ENCODE measurements around the gene CATSPER2. TPM values are rescaled to one million over a fixed set of nuclear protein-coding genes. Genes with fewer than 3 reads are reported as not detected.
"Not testable (repeated sequence)": the region's sequence is repeated elsewhere in the genome, so short reads cannot be mapped to it uniquely, and the experiment has no call there.

CATSPER2 gene
- total RNA-seq, 1 experiment from 2014 or later: 0.26 TPM

DNA sequence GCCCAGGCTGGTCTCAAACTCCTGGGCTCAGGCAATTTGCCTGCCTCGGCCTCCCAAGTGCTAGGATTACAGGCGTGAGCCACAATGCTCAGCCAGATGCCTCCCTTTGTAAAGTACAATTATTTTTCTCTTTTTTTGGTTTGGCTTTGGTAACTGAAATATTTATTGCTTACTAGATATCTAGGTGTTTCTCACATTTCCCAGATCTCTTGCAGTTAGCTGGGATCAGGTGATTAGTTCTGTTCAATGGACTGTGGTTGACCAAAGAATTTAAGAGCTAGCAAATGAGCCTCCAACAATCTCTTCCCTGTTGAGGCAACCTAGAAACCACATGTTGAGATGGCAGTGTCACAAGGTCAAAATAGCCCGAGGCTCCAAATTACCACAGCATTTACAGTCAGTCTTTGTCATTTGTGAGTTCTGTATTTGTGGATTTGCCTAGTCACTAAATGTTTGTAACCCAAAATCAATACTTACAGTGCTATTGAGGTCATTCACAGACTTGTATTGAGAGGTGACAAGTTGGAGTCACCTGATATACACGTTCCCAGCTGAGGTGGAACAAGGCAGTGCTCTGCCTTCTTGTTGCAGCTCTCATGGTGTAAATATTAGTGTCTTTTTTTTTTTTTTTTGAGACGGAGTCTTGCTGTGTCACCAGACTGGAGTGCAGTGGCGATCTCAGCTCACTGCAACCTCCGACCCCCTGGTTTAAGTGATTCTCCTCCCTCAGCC, 26.4 kb downstream of the CATSPER2 start:
- DNase-seq (ENCODE audit: low read depth in 1 of 2, low spot score in 2 of 2); H3K4me3 ChIP-seq; H3K36me3 ChIP-seq; H3K9me3 ChIP-seq (replicated peaks); H3K27me3 ChIP-seq (replicated peaks); H3K27ac ChIP-seq: not testable (repeated sequence)
- peaks cover 14% of the 10 kb centered on the region for H3K4me1 ChIP-seq (replicated peaks)

- DNase-seq (ENCODE audit: low read depth in 1 of 2, low spot score in 2 of 2); H3K4me1 ChIP-seq (replicated peaks); H3K27ac ChIP-seq; H3K4me3 ChIP-seq; H3K27me3 ChIP-seq (replicated peaks); H3K36me3 ChIP-seq; H3K9me3 ChIP-seq (replicated peaks): not testable (repeated sequence)
Observed at GRCh38 chr15:43618700-43619099, 29.9 kb downstream of the CATSPER2 start, which contains the start of gene STRC. TSS of gene STRC (minus strand) at chr15:43618800. CDS start at chr15:43618722, 78 bp downstream.

- DNase-seq (ENCODE audit: low read depth in 1 of 2, low spot score in 2 of 2); H3K27me3 ChIP-seq (replicated peaks); H3K36me3 ChIP-seq; H3K4me1 ChIP-seq (replicated peaks); H3K4me3 ChIP-seq; H3K9me3 ChIP-seq (replicated peaks); H3K27ac ChIP-seq: not testable (repeated sequence)
Observed at GRCh38 chr15:43617750-43618149, 30.9 kb downstream of the CATSPER2 start.

DNA sequence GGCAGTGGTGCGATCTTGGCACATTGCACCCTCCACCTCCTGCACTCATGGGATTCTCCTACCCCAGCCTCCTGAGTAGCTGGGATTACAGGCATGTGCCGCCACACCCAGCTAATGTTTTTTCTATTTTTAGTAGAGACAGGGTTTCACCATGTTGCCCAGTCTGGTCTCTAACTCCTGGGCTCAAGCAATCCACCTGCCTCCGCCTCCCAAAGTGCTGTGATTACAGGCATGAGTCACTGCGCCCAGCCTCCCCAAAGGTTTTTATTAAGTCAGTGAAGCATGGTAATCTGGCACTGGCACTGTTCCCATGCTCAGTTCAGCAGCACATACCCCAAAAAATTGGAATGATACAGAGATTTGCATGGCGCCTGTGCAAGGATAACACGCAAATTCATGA, 46.4 kb downstream of the CATSPER2 start:
- DNase-seq (ENCODE audit: low read depth in 1 of 2, low spot score in 2 of 2); H3K9me3 ChIP-seq (replicated peaks); H3K27me3 ChIP-seq (replicated peaks); H3K4me3 ChIP-seq; H3K4me1 ChIP-seq (replicated peaks); H3K36me3 ChIP-seq; H3K27ac ChIP-seq: not testable (repeated sequence)

- H3K4me1 ChIP-seq (replicated peaks); H3K9me3 ChIP-seq (replicated peaks); DNase-seq (ENCODE audit: low read depth in 1 of 2, low spot score in 2 of 2); H3K4me3 ChIP-seq; H3K36me3 ChIP-seq; H3K27me3 ChIP-seq (replicated peaks); H3K27ac ChIP-seq: not testable (repeated sequence)
Observed at GRCh38 chr15:43600200-43600599, 48.4 kb downstream of the CATSPER2 start.

- H3K9me3 ChIP-seq (replicated peaks); H3K36me3 ChIP-seq; H3K4me1 ChIP-seq (replicated peaks); DNase-seq (ENCODE audit: low read depth in 1 of 2, low spot score in 2 of 2); H3K27ac ChIP-seq; H3K27me3 ChIP-seq (replicated peaks); H3K4me3 ChIP-seq: not testable (repeated sequence)
Observed at GRCh38 chr15:43599131-43599530, 49.5 kb downstream of the CATSPER2 start.

GRCh38 chr15:43593328-43594190, 55.1 kb downstream of the CATSPER2 start, which contains the start of gene CKMT1B:
TSS of gene CKMT1B (plus strand) at chr15:43594027. CDS start at chr15:43594219, 192 bp downstream.
- not testable (repeated sequence) for DNase-seq (ENCODE audit: low read depth in 1 of 2, low spot score in 2 of 2); H3K27ac ChIP-seq

GRCh38 chr15:43592841-43593240, 55.8 kb downstream of the CATSPER2 start:
- H3K27ac ChIP-seq; H3K36me3 ChIP-seq; DNase-seq (ENCODE audit: low read depth in 1 of 2, low spot score in 2 of 2); H3K4me1 ChIP-seq (replicated peaks); H3K4me3 ChIP-seq; H3K27me3 ChIP-seq (replicated peaks); H3K9me3 ChIP-seq (replicated peaks): not testable (repeated sequence)

More at GRCh38 chr15:43593328-43594190, 55.1 kb downstream of the CATSPER2 start, which contains the start of gene CKMT1B:
- H3K27me3 ChIP-seq (replicated peaks); H3K4me1 ChIP-seq (replicated peaks); H3K4me3 ChIP-seq; H3K9me3 ChIP-seq (replicated peaks); H3K36me3 ChIP-seq: not testable (repeated sequence)

GRCh38 chr15:43589778-43590466, 58.7 kb downstream of the CATSPER2 start, which contains the start of gene PPIP5K1:
TSS of gene PPIP5K1 (minus strand) at chr15:43590208. CDS start at chr15:43584504, 5,704 bp downstream.
- not testable (repeated sequence) for DNase-seq (ENCODE audit: low read depth in 1 of 2, low spot score in 2 of 2); H3K4me1 ChIP-seq (replicated peaks); H3K27me3 ChIP-seq (replicated peaks); H3K9me3 ChIP-seq (replicated peaks); H3K4me3 ChIP-seq; H3K27ac ChIP-seq; H3K36me3 ChIP-seq

Other genes starting within 250 kb of the CATSPER2 start
- gene TP53BP1, start 155.7 kb downstream of the CATSPER2 start, total RNA-seq (2014; rRNA removed; shearing (Covaris generic)): 22.2 and 31.2 TPM in 2 replicates
- gene MAP1A, start 131.2 kb downstream of the CATSPER2 start, total RNA-seq (2014; rRNA removed; shearing (Covaris generic)): 37.3 and 58.7 TPM in 2 replicates
- gene PPIP5K1, start 58.6 kb downstream of the CATSPER2 start, total RNA-seq (2014; rRNA removed; shearing (Covaris generic)): 8.6 and 18.8 TPM in 2 replicates
- gene CKMT1B, start 54.8 kb downstream of the CATSPER2 start, total RNA-seq (2014; rRNA removed; shearing (Covaris generic)): not detected in 2 replicates
- gene STRC, start 30.0 kb downstream of the CATSPER2 start, total RNA-seq (2014; rRNA removed; shearing (Covaris generic)): not detected in 2 replicates
- not detected in 2 replicates for gene CKMT1A, start 45.0 kb upstream of the CATSPER2 start, total RNA-seq (2014; rRNA removed; shearing (Covaris generic))
- 177 and 211 TPM in 2 replicates for gene PDIA3, start 97.6 kb upstream of the CATSPER2 start, total RNA-seq (2014; rRNA removed; shearing (Covaris generic))
- 2.2 and 2.8 TPM in 2 replicates for gene ELL3, start 128.1 kb upstream of the CATSPER2 start, total RNA-seq (2014; rRNA removed; shearing (Covaris generic))
- gene SERF2, start 143.5 kb upstream of the CATSPER2 start, total RNA-seq (2014; rRNA removed; shearing (Covaris generic)): 1,081 and 1,697 TPM in 2 replicates
- gene SERINC4, start 151.4 kb upstream of the CATSPER2 start, total RNA-seq (2014; rRNA removed; shearing (Covaris generic)): not detected in 2 replicates
- gene HYPK, start 151.8 kb upstream of the CATSPER2 start, total RNA-seq (2014; rRNA removed; shearing (Covaris generic)): 9.4 and 18.9 TPM in 2 replicates
- gene MFAP1, start 175.8 kb upstream of the CATSPER2 start, total RNA-seq (2014; rRNA removed; shearing (Covaris generic)): 40.1 and 55.3 TPM in 2 replicates
- 56.1 and 77.0 TPM in 2 replicates for gene WDR76, start 178.2 kb upstream of the CATSPER2 start, total RNA-seq (2014; rRNA removed; shearing (Covaris generic))